ENCODE measurements around the gene GINS2.

- TF ChIP-seq CTCF (conservative IDR thresholded peaks at IDR 0.05; ENCODE audit: low read depth, low read length) (no peak), EZH2 (IDR thresholded peaks at IDR 0.05; ENCODE audit: borderline replicate concordance, low read depth, low read length, poor library complexity, severe bottlenecking) (no peak)
Observed at GRCh38 chr16:85699628-85700027, 10.9 kb upstream of the GINS2 start.

All from A673 (cell line).